Upper lobe of left lung (tissue), 4 donors: ENCODE measurements around the gene SH3BP4.

ENCODE experiments used
- EP300 ChIP-seq, 4 donors: sonication (generic); formaldehyde crosslinking; IDR thresholded peaks; one replicate each; pipeline ENCODE4 v1.5.1; 2017; ENCODE audit warnings: antibody characterized with exemption in 4 of 4, control low read depth in 2 of 4
- POLR2A ChIP-seq, 4 donors: fragments of 450-650 bp; IDR thresholded peaks; one replicate each; pipeline ENCODE4 v1.5.1; 2016 to 2017; ENCODE audit warnings: antibody characterized with exemption in 4 of 4, mild to moderate bottlenecking in 2 of 4
- POLR2AphosphoS5 ChIP-seq, 2 donors: sonication (generic); formaldehyde crosslinking; IDR thresholded peaks; one replicate each; pipeline ENCODE4 v1.5.1; 2017; ENCODE audit warnings: antibody characterized with exemption in 2 of 2
- TF ChIP-seq, protein P1 (sequence below), 6 experiments: fragments of 450-650 bp in 4 of 6; fragments of 200-600 bp in 2 of 6; sonication (generic) in 2 of 6; IDR thresholded peaks; one replicate each; pipeline ENCODE4 v1.5.1; 2016 to 2019; ENCODE audit warnings: antibody characterized with exemption in 6 of 6

DNA sequence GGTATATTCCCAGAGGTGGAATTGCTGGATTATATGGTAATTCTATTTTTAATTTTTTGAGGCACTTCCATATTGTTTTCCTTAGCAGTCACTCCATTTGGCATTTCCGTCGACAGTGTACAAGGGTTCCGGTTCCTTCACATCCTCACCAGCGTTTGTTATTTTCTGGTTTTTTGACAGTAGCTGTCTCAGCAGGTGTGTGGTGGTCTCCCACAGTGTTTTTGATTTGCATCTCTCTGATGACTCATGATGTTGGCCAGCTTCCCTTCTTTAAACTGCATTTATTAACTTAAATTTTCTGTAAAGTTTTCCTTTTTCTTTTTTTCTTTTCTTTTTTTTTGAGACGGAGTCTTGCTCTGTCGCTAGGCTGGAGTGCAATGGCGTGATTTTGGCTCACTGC is 19.7 kb downstream of the SH3BP4 start:
- TF ChIP-seq, protein P1, sequence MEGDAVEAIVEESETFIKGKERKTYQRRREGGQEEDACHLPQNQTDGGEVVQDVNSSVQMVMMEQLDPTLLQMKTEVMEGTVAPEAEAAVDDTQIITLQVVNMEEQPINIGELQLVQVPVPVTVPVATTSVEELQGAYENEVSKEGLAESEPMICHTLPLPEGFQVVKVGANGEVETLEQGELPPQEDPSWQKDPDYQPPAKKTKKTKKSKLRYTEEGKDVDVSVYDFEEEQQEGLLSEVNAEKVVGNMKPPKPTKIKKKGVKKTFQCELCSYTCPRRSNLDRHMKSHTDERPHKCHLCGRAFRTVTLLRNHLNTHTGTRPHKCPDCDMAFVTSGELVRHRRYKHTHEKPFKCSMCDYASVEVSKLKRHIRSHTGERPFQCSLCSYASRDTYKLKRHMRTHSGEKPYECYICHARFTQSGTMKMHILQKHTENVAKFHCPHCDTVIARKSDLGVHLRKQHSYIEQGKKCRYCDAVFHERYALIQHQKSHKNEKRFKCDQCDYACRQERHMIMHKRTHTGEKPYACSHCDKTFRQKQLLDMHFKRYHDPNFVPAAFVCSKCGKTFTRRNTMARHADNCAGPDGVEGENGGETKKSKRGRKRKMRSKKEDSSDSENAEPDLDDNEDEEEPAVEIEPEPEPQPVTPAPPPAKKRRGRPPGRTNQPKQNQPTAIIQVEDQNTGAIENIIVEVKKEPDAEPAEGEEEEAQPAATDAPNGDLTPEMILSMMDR (IDR thresholded peaks at IDR 0.05) = no peak
- no peak for TF ChIP-seq POLR2AphosphoS5 (IDR thresholded peaks at IDR 0.05)
- no peak for TF ChIP-seq EP300 (IDR thresholded peaks at IDR 0.05)
- no peak for TF ChIP-seq POLR2A (IDR thresholded peaks at IDR 0.05)
